ENCODE measurements around the gene KRT39. TPM values are rescaled to one million over a fixed set of nuclear protein-coding genes. Genes with fewer than 3 reads are reported as not detected.

KRT39 gene
- total and polyA plus RNA-seq, 8 donors: not detected

DNA sequence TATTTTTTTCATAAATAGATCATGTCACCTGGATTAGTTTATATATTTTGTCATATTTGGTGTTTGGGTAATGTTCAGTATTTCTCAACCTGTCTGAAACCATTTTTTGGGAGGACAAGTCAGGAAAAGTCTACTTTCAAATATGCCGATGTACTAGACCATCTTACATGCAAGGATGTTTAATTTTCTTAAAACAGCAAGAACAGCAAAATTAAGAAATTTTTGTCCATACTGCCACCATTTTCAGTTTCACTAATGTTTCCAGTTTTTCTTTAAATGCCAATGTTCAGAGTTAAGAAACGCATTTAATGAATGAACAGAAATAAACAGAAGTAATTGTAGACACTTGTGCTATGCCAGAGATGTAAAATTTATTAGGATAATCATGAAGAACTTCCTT, 26.3 kb upstream of the KRT39 start:
- Histone ChIP-seq H3K27ac (no peak overlapping the region), H3K9me3 (no peaks in the 10 kb centered on the region), H3K4me1 (no peaks in the 10 kb centered on the region), H3K4me3 (no peak overlapping the region), H3K27me3 (peaks cover 0 to 32% (median 0%) of the 10 kb centered on the region in 3 donors), H3K36me3 (no peaks in the 10 kb centered on the region)
- 89 to 97% (median 94%) methylated on average over 2 of the region's 2 CpGs for WGBS, 5 donors
- TF ChIP-seq POLR2AphosphoS5 (IDR thresholded peaks at IDR 0.05) (no peak), EP300 (IDR thresholded peaks at IDR 0.05) (no peak), POLR2A (IDR thresholded peaks at IDR 0.05) (no peak)
- TF ChIP-seq, protein P1, sequence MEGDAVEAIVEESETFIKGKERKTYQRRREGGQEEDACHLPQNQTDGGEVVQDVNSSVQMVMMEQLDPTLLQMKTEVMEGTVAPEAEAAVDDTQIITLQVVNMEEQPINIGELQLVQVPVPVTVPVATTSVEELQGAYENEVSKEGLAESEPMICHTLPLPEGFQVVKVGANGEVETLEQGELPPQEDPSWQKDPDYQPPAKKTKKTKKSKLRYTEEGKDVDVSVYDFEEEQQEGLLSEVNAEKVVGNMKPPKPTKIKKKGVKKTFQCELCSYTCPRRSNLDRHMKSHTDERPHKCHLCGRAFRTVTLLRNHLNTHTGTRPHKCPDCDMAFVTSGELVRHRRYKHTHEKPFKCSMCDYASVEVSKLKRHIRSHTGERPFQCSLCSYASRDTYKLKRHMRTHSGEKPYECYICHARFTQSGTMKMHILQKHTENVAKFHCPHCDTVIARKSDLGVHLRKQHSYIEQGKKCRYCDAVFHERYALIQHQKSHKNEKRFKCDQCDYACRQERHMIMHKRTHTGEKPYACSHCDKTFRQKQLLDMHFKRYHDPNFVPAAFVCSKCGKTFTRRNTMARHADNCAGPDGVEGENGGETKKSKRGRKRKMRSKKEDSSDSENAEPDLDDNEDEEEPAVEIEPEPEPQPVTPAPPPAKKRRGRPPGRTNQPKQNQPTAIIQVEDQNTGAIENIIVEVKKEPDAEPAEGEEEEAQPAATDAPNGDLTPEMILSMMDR (IDR thresholded peaks at IDR 0.05): no peak
- DNase-seq: no peak
- intact Hi-C loops (cut with DNase I; ENCODE audit: low total_unique reads): no loop called here

DNA sequence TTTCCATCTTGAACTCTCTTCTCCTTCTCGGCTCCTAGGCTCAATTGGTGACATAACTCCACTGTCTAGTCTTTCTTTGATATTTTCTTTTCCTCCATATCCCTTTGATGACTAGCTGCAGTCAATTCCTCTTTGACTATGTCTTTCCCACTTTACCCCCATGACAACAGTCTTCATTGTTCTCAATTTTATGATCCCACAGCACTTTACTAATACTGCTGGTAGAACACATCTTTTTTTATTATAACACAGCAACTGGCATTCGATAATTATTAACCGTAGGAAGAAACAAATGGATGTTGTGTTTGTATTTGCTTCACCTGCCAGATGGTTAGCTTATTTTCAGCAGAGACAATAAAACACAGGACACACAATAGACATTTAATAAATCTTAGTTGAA, 25.9 kb upstream of the KRT39 start:
- Histone ChIP-seq H3K4me3 (no peak overlapping the region), H3K9me3 (no peaks in the 10 kb centered on the region), H3K36me3 (no peaks in the 10 kb centered on the region), H3K4me1 (no peaks in the 10 kb centered on the region), H3K27me3 (peaks cover 0 to 31% (median 0%) of the 10 kb centered on the region in 3 donors), H3K27ac (no peak overlapping the region)
- DNase-seq: no peak
- intact Hi-C loops (cut with DNase I; ENCODE audit: low total_unique reads): no loop called here
- 79 to 91% (median 87%) methylated on average over 3 of the region's 3 CpGs for WGBS, 5 donors
- TF ChIP-seq POLR2AphosphoS5 (IDR thresholded peaks at IDR 0.05) (no peak), POLR2A (IDR thresholded peaks at IDR 0.05) (no peak), EP300 (IDR thresholded peaks at IDR 0.05) (no peak)
- TF ChIP-seq, protein P1 (IDR thresholded peaks at IDR 0.05): no peak

DNA sequence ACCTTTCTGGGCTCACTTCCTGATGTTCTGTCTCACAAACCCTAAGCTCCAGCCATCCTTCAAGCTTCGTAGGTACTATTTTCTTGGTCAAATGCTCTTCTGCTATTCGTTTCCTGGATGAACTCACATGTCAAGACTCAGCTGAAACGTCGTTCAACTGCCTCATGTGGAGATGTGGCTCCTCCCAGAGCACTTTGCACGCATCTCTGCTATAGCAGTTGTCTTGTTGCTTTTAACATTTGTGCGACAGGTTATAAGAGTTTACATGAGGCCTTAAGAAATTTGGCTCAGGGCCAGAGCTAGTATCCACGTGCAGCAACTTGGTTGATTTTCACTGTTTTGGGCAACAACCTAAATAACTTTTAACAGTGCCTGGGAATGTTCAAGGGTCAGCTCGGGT, 20.2 kb upstream of the KRT39 start:
- Histone ChIP-seq H3K4me1 (no peaks in the 10 kb centered on the region), H3K27me3 (peaks cover 0 to 29% (median 0%) of the 10 kb centered on the region in 3 donors), H3K9me3 (no peaks in the 10 kb centered on the region), H3K27ac (no peak overlapping the region), H3K4me3 (no peak overlapping the region), H3K36me3 (no peaks in the 10 kb centered on the region)
- no peak for TF ChIP-seq POLR2AphosphoS5 (IDR thresholded peaks at IDR 0.05)
- TF ChIP-seq EP300 (IDR thresholded peaks at IDR 0.05): no peak
- TF ChIP-seq POLR2A (IDR thresholded peaks at IDR 0.05): no peak
- TF ChIP-seq, protein P1 (IDR thresholded peaks at IDR 0.05): no peak
- 49 to 62% (median 51%) methylated on average over 8 of the region's 8 CpGs for WGBS, 5 donors
- peak in 1 of 2 donors; percentile 6 for DNase-seq
- intact Hi-C loops (cut with DNase I; ENCODE audit: low total_unique reads): no loop called here

DNA sequence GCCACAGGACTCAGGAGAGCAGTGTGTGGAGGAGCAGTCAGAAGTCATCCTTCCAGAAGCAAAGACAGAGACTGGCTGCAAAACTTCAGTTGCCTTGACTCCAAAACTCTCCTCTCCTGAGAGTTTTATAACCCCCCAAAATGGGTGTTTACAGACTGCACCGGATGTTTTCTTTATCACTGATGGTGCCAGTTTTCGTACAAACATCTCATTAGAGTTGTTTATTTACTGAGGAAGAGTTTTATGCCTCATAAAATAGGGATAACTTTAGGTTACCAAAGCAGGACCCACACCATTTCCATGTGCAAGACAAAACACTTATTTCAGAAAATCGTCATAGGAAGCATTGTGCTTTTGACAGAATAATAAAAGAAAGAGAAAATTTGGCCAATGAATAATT, 17.5 kb upstream of the KRT39 start, which contains the start of gene KRT40:
KRT40 (minus strand) TSS at position 101 of the 400 bp plus-strand sequence; CDS start at position 48, 53 bp downstream.
- TF ChIP-seq POLR2AphosphoS5 (IDR thresholded peaks at IDR 0.05): no peak
- no peak for TF ChIP-seq POLR2A (IDR thresholded peaks at IDR 0.05)
- no peak for TF ChIP-seq EP300 (IDR thresholded peaks at IDR 0.05)
- TF ChIP-seq, protein P1 (IDR thresholded peaks at IDR 0.05): no peak
- H3K27me3 ChIP-seq: peaks cover 0 to 34% (median 0%) of the 10 kb centered on the region in 3 donors
- H3K27ac ChIP-seq: no peak within 1 kb of the TSS
- intact Hi-C loops (cut with DNase I; ENCODE audit: low total_unique reads): no loop called here
- no peaks in the 10 kb centered on the region for H3K9me3 ChIP-seq
- WGBS, 5 donors: 40 to 48% (median 44%) methylated on average over 3 of the region's 3 CpGs
- DNase-seq: no peak
- H3K4me3 ChIP-seq: no peak within 1 kb of the TSS
- no peaks in the 10 kb centered on the region for H3K36me3 ChIP-seq
- H3K4me1 ChIP-seq: no peaks in the 10 kb centered on the region
